Medulla oblongata (tissue), 1 donor: ENCODE results near the gene MGRN1.
A peak's percentile ranks its signal among the peaks of the same experiment; 100 is the strongest.

Experiments
- DNase-seq: peaks from one replicate; pipeline ENCODE4 v3.0.0-alpha.2; 2015; ENCODE audit errors: extremely low spot score

Gene MGRN1

GRCh38 chr16:4674926-4675530, 50.4 kb downstream of the MGRN1 start:
- no peak for DNase-seq

- DNase-seq: no peak
Observed at GRCh38 chr16:4675864-4676786, 51.5 kb downstream of the MGRN1 start.

GRCh38 chr16:4676831-4677230, 52.2 kb downstream of the MGRN1 start:
- DNase-seq: no peak

GRCh38 chr16:4677390-4677789, 52.8 kb downstream of the MGRN1 start:
- peak; percentile 74 for DNase-seq

- no peak for DNase-seq
Observed at GRCh38 chr16:4677994-4678393, 53.4 kb downstream of the MGRN1 start.

- no peak for DNase-seq
Observed at GRCh38 chr16:4678596-4678995, 54.0 kb downstream of the MGRN1 start.

- no peak for DNase-seq
Observed at GRCh38 chr16:4679156-4679849, 54.7 kb downstream of the MGRN1 start.

- no peak for DNase-seq
Observed at GRCh38 chr16:4679850-4680636, 55.4 kb downstream of the MGRN1 start.

GRCh38 chr16:4680673-4681470, 56.2 kb downstream of the MGRN1 start:
- DNase-seq: no peak

- no peak for DNase-seq
Observed at GRCh38 chr16:4681471-4682083, 57.0 kb downstream of the MGRN1 start.

GRCh38 chr16:4682084-4682591, 57.5 kb downstream of the MGRN1 start:
- no peak for DNase-seq

- DNase-seq: peak; percentile 62
Observed at GRCh38 chr16:4682616-4683254, 58.1 kb downstream of the MGRN1 start.

GRCh38 chr16:4683255-4684057, 58.8 kb downstream of the MGRN1 start:
- DNase-seq: no peak

- no peak for DNase-seq
Observed at GRCh38 chr16:4684058-4684715, 59.6 kb downstream of the MGRN1 start.

- DNase-seq: no peak
Observed at GRCh38 chr16:4684763-4685162, 60.1 kb downstream of the MGRN1 start.

GRCh38 chr16:4685292-4685691, 60.7 kb downstream of the MGRN1 start:
- no peak for DNase-seq

GRCh38 chr16:4685776-4686496, 61.3 kb downstream of the MGRN1 start:
- DNase-seq: no peak
